Common myeloid progenitor, CD34-positive (primary cell): ENCODE measurements around the gene DYNC1I1.

Experiments used
- CTCF ChIA-PET: fragments of 350-600 bp; sonication (Branson Sonifier 250); formaldehyde crosslinking; loops from one replicate; lab custom pipeline; 2021; ENCODE audit warnings: antibody characterized with exemption; lab: Charles Lee
- POLR2A ChIA-PET: fragments of 350-600 bp; sonication (Branson Sonifier 250); formaldehyde crosslinking; loops from one replicate; lab custom pipeline; 2021; ENCODE audit warnings: antibody characterized with exemption; lab: Charles Lee
- DNase-seq, 3 donors: peaks; one replicate each; pipeline versions ENCODE4 v3.0.0 to v3.0.0-alpha.2; 2013
- H3K27ac ChIP-seq, 2 experiments: 1 replicate in 1 of 2; 2 replicates in 1 of 2; pipeline ENCODE4 v1.7.0; 2013; ENCODE audit warnings: inconsistent platforms in 2 of 2, low read length in 2 of 2, mild to moderate bottlenecking in 2 of 2, low read depth in 1 of 2, moderate library complexity in 1 of 2; ENCODE audit not compliant: severe bottlenecking in 2 of 2, insufficient read depth in 1 of 2, poor library complexity in 1 of 2
- H3K27me3 ChIP-seq, 5 experiments: replicated peaks in 2 of 5; 1 replicate in 3 of 5; 2 replicates in 2 of 5; pipeline versions ENCODE4 v1.6.1 to v1.7.0; 2013; ENCODE audit warnings: low read length in 4 of 5, mild to moderate bottlenecking in 2 of 5, moderate library complexity in 2 of 5, inconsistent platforms in 1 of 5; ENCODE audit not compliant: insufficient read depth in 5 of 5, control insufficient read depth in 4 of 5
- H3K36me3 ChIP-seq, 4 experiments: 1 replicate in 2 of 4; 2 replicates in 2 of 4; pipeline versions ENCODE4 v1.6.1 to v1.7.0; 2013; ENCODE audit warnings: low read length in 3 of 4, control low read depth in 1 of 4, mild to moderate bottlenecking in 1 of 4; ENCODE audit not compliant: control insufficient read depth in 4 of 4, insufficient read depth in 4 of 4
- H3K4me1 ChIP-seq, 4 experiments: 1 replicate in 3 of 4; 2 replicates in 1 of 4; pipeline versions ENCODE4 v1.6.1 to v1.7.1; 2013; ENCODE audit warnings: low read length in 3 of 4, mild to moderate bottlenecking in 3 of 4, control low read depth in 1 of 4, inconsistent platforms in 1 of 4, moderate library complexity in 1 of 4; ENCODE audit not compliant: control insufficient read depth in 4 of 4, insufficient read depth in 4 of 4; ENCODE audit errors: control extremely low read depth in 1 of 4
- H3K4me3 ChIP-seq, 7 experiments: 1 replicate in 4 of 7; 2 replicates in 3 of 7; pipeline versions ENCODE4 v1.5.1 to v1.7.0; 2013; ENCODE audit warnings: mild to moderate bottlenecking in 7 of 7, low read length in 6 of 7, moderate library complexity in 6 of 7, inconsistent platforms in 2 of 7, low read depth in 2 of 7, control low read depth in 1 of 7; ENCODE audit not compliant: insufficient read depth in 4 of 7, control insufficient read depth in 1 of 7; ENCODE audit errors: extremely low read depth in 1 of 7
- H3K9me3 ChIP-seq, 5 experiments: 1 replicate in 4 of 5; 2 replicates in 1 of 5; pipeline versions ENCODE4 v1.6.1 to v1.7.1; 2013; ENCODE audit warnings: low read length in 4 of 5, mild to moderate bottlenecking in 2 of 5, inconsistent platforms in 1 of 5, low read depth in 1 of 5, moderate library complexity in 1 of 5; ENCODE audit not compliant: control insufficient read depth in 4 of 5, insufficient read depth in 2 of 5; ENCODE audit errors: control extremely low read depth in 1 of 5
- WGBS: methylation state at CpG from one replicate; pipeline ENCODE4 v1.1.5; 2013; ENCODE audit not compliant: insufficient coverage; 5-methylcytosine and 5-hydroxymethylcytosine counted together

Gene DYNC1I1

GRCh38 chr7:96005271-96005670, 232.9 kb downstream of the DYNC1I1 start:
- DNase-seq: no peak
- ChIA-PET POLR2A (no interaction called here), CTCF (no interaction called here)
- Histone ChIP-seq H3K4me1 (no peaks in the 10 kb centered on the region), H3K27ac (no peak overlapping the region), H3K36me3 (no peaks in the 10 kb centered on the region), H3K4me3 (no peak overlapping the region), H3K9me3 (no peaks in the 10 kb centered on the region), H3K27me3 (no peaks in the 10 kb centered on the region)
- WGBS: 100% methylated on average over 4 of the region's 5 CpGs

DNA sequence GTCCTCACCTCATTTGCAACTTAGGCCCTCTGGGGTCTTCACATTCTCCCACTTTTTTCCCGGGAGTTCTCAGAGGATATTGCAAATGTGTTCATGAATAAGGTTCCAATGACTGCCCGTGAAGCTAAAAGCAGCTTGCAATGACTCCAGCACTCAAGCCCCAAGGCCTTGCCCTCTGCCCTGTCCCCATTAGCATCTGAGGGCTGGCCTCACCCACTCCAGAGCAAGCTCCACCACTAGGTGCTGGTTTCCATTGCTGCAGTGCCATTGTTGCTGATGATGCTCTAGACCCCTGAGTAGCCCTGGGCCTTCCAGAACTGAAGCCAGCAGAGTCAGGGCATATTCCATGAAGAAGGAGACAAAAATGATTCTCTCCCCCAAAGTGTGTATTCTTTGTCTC, 236.8 kb downstream of the DYNC1I1 start:
- 100% methylated on average over 2 of the region's 2 CpGs for WGBS
- Histone ChIP-seq H3K27ac (no peak overlapping the region), H3K9me3 (no peaks in the 10 kb centered on the region), H3K4me3 (no peak overlapping the region), H3K36me3 (no peaks in the 10 kb centered on the region), H3K4me1 (no peaks in the 10 kb centered on the region), H3K27me3 (no peaks in the 10 kb centered on the region)
- no peak for DNase-seq
- POLR2A ChIA-PET: no interaction called here
- CTCF ChIA-PET: no interaction called here

GRCh38 chr7:96013836-96014235, 241.5 kb downstream of the DYNC1I1 start:
- no peaks in the 10 kb centered on the region for H3K36me3 ChIP-seq
- no peak overlapping the region for H3K4me3 ChIP-seq
- 100% methylated on average over 1 of the region's 2 CpGs for WGBS
- no peaks in the 10 kb centered on the region for H3K27me3 ChIP-seq
- H3K9me3 ChIP-seq: no peaks in the 10 kb centered on the region
- CTCF ChIA-PET: interaction anchor here (1.2 kb wide), 1 partner anchor 19 kb away, joined by 3 read pairs; no protein-coding TSS in a partner anchor
- POLR2A ChIA-PET: no interaction called here
- H3K4me1 ChIP-seq: no peaks in the 10 kb centered on the region
- no peak for DNase-seq
- H3K27ac ChIP-seq: no peak overlapping the region

DNA sequence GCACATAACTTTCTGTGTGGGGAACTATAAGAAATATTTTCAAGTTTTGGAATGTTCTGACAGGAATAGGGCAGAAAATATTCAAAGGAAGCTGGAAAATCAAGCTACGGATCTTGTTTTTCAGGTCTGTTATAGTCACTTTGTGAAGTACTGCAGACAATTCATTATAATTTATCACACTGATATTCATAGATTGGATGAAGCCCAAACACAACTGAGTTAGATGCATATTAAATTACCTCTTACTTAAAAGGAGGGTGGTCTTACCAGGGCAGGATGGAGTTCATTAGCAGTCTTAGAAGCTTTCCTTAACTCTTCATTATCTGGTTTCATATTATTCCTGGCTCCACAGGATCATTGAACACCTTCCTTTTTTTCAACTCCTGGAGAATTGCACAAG, 242.3 kb downstream of the DYNC1I1 start:
- no peak overlapping the region for H3K4me3 ChIP-seq
- CTCF ChIA-PET: interaction anchor here (1.2 kb wide), 1 partner anchor 20 kb away, joined by 3 read pairs; no protein-coding TSS in a partner anchor
- no peak for DNase-seq
- no peaks in the 10 kb centered on the region for H3K36me3 ChIP-seq
- H3K9me3 ChIP-seq: no peaks in the 10 kb centered on the region
- no peak overlapping the region for H3K27ac ChIP-seq
- H3K4me1 ChIP-seq: no peaks in the 10 kb centered on the region
- H3K27me3 ChIP-seq: no peaks in the 10 kb centered on the region
- POLR2A ChIA-PET: no interaction called here
- WGBS: no CpG with 5 or more reads among the region's 1 CpG

DNA sequence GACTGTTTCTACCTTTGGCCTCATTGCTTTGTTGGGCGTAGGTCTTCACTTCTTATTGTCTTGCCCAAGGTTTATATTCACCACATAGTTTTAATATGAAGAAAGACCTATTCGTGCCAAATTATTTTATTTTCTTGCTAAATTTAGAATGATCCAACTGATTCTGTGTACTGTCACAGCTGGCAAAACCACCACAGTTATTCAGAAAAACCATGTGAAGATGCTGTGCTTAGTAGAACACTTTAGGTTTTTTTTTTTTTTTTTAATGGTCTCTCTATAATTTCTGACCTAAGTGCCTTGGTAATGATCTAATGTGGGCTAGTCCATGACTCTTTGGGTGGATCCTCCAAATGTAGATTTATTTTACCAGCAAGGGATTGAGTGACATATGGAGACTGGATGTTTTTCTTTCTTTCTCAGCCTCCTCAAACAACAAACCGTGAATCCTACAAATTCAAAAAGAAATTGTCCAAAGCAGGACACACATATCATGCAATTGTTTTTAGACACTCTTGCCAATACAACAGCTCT, 243.8 kb downstream of the DYNC1I1 start:
- WGBS: 100% methylated on average over 1 of the region's 3 CpGs
- ChIA-PET CTCF (no interaction called here), POLR2A (no interaction called here)
- H3K4me1 ChIP-seq: no peaks in the 10 kb centered on the region
- no peaks in the 10 kb centered on the region for H3K27me3 ChIP-seq
- H3K36me3 ChIP-seq: no peaks in the 10 kb centered on the region
- no peak overlapping the region for H3K27ac ChIP-seq
- no peaks in the 10 kb centered on the region for H3K9me3 ChIP-seq
- DNase-seq: no peak
- no peak overlapping the region for H3K4me3 ChIP-seq

GRCh38 chr7:96016735-96017134, 244.4 kb downstream of the DYNC1I1 start:
- Histone ChIP-seq H3K27me3 (no peaks in the 10 kb centered on the region), H3K27ac (no peak overlapping the region), H3K9me3 (no peaks in the 10 kb centered on the region), H3K4me1 (no peaks in the 10 kb centered on the region), H3K36me3 (no peaks in the 10 kb centered on the region), H3K4me3 (no peak overlapping the region)
- ChIA-PET POLR2A (no interaction called here), CTCF (no interaction called here)
- WGBS: 79% methylated on average over 2 of the region's 2 CpGs
- DNase-seq: no peak

DNA sequence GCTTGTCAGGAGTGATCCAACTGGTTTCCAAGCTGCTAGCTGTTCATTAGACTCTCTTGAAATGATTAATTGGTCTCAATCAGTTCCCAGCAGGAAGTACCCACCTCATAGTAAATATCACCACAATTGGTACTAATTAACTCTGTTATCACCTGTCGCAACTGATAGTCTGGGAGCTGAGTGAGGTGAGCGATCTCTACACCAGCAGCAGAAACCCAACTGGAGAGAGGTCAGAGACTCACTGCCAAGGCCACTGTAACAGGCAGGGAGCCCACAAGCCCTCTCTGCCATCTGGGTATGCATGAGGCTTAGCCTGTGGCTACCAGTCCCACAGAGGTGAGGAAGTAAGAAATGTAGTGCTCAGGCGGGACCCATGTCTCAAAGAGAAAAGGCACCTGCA, 245.5 kb downstream of the DYNC1I1 start:
- Histone ChIP-seq H3K36me3 (no peaks in the 10 kb centered on the region), H3K27me3 (no peaks in the 10 kb centered on the region), H3K9me3 (no peaks in the 10 kb centered on the region), H3K27ac (no peak overlapping the region), H3K4me1 (no peaks in the 10 kb centered on the region), H3K4me3 (no peak overlapping the region)
- DNase-seq: no peak
- ChIA-PET CTCF (no interaction called here), POLR2A (no interaction called here)
- WGBS: 97% methylated on average over 3 of the region's 3 CpGs
